Liver (tissue), 9 donors: ENCODE results near the gene CFAP61. TPM values are rescaled to one million over a fixed set of nuclear protein-coding genes. Genes with fewer than 3 reads are reported as not detected.

Experiments
- DNase-seq: peaks from one replicate; pipeline ENCODE4 v3.0.0-alpha.2; 2017; ENCODE audit warnings: low spot score
- H3K27ac ChIP-seq, 2 donors: one replicate each; pipeline ENCODE4 v1.7.0; 2013; ENCODE audit warnings: inconsistent platforms in 2 of 2, low read length in 2 of 2, control low read depth in 1 of 2, low read depth in 1 of 2, mild to moderate bottlenecking in 1 of 2
- H3K27me3 ChIP-seq, 4 donors: one replicate each; pipeline versions ENCODE4 v1.6.1 to v1.7.0; 2013; ENCODE audit warnings: low read length in 3 of 4, inconsistent platforms in 1 of 4, mild to moderate bottlenecking in 1 of 4, moderate library complexity in 1 of 4; ENCODE audit not compliant: control insufficient read depth in 4 of 4, insufficient read depth in 4 of 4
- H3K36me3 ChIP-seq, 4 donors: one replicate each; pipeline versions ENCODE4 v1.6.1 to v1.7.0; 2013; ENCODE audit warnings: low read length in 3 of 4, mild to moderate bottlenecking in 3 of 4, low read depth in 1 of 4, moderate library complexity in 1 of 4; ENCODE audit not compliant: control insufficient read depth in 4 of 4, insufficient read depth in 3 of 4
- H3K4me1 ChIP-seq, 4 donors: one replicate each; pipeline versions ENCODE4 v1.6.1 to v1.7.0; 2013; ENCODE audit warnings: low read length in 3 of 4, mild to moderate bottlenecking in 3 of 4, moderate library complexity in 1 of 4; ENCODE audit not compliant: control insufficient read depth in 4 of 4, insufficient read depth in 4 of 4
- H3K4me3 ChIP-seq, 3 donors: one replicate each; pipeline versions ENCODE4 v1.6.1 to v1.7.0; 2013; ENCODE audit warnings: low read length in 3 of 3, control low read depth in 1 of 3, low read depth in 1 of 3, mild to moderate bottlenecking in 1 of 3
- H3K9ac ChIP-seq, 2 donors: one replicate each; pipeline ENCODE4 v1.7.0; 2013; ENCODE audit warnings: low read length in 2 of 2, mild to moderate bottlenecking in 2 of 2, moderate library complexity in 2 of 2, control low read depth in 1 of 2, low read depth in 1 of 2
- H3K9me3 ChIP-seq, 4 donors: one replicate each; pipeline versions ENCODE4 v1.6.1 to v1.7.0; 2013; ENCODE audit warnings: low read length in 3 of 4; ENCODE audit not compliant: control insufficient read depth in 4 of 4
- EGR1 ChIP-seq, 2 donors: IDR thresholded peaks; 2 replicates each; pipeline ENCODE4 v1.6.1; 2016 to 2018; ENCODE audit warnings: antibody characterized with exemption in 2 of 2, low read depth in 2 of 2
- FOXA1 ChIP-seq: IDR thresholded peaks from 2 replicates; pipeline ENCODE4 v1.6.1; 2016; ENCODE audit warnings: antibody characterized with exemption
- FOXA2 ChIP-seq: IDR thresholded peaks from 2 replicates; pipeline ENCODE4 v1.6.1; 2016; ENCODE audit warnings: antibody characterized with exemption
- GABPA ChIP-seq, 2 donors: IDR thresholded peaks in 1 of 2; conservative IDR thresholded peaks in 1 of 2; 2 replicates each; pipeline ENCODE4 v1.6.1; 2016; ENCODE audit warnings: antibody characterized with exemption in 2 of 2, mild to moderate bottlenecking in 1 of 2, moderate library complexity in 1 of 2
- HNF4A ChIP-seq, 2 donors: conservative IDR thresholded peaks; 2 replicates each; pipeline ENCODE4 v1.6.1; 2016; ENCODE audit warnings: antibody characterized with exemption in 2 of 2, mild to moderate bottlenecking in 2 of 2
- JUND ChIP-seq, 2 donors: IDR thresholded peaks; 2 replicates each; pipeline ENCODE4 v1.6.1; 2016; ENCODE audit warnings: antibody characterized with exemption in 2 of 2
- RAD21 ChIP-seq, 2 donors: IDR thresholded peaks; 2 replicates each; pipeline ENCODE4 v1.6.1; 2016; ENCODE audit warnings: antibody characterized with exemption in 2 of 2, mild to moderate bottlenecking in 2 of 2
- RXRA ChIP-seq, 2 donors: IDR thresholded peaks; 2 replicates each; pipeline ENCODE4 v1.6.1; 2017 to 2018; ENCODE audit warnings: antibody characterized with exemption in 2 of 2, mild to moderate bottlenecking in 1 of 2
- SP1 ChIP-seq: IDR thresholded peaks from 2 replicates; pipeline ENCODE4 v1.6.1; 2018; ENCODE audit warnings: antibody characterized with exemption, mild to moderate bottlenecking
- TAF1 ChIP-seq: conservative IDR thresholded peaks from 2 replicates; pipeline ENCODE4 v1.6.1; 2016; ENCODE audit warnings: antibody characterized with exemption, mild to moderate bottlenecking
- WGBS: extraction: QIAGEN DNeasy Blood & Tissue Kit; methylation state at CpG from one replicate; pipeline ENCODE4 v1.1.7; 2013; 5-methylcytosine and 5-hydroxymethylcytosine counted together
- polyA plus RNA-seq, 2 donors: library from polyadenylated mRNA; stranded (reverse) in 1 of 2; unstranded in 1 of 2; fragments of 200-250 nt in 1 of 2; fragments of >200 nt in 1 of 2; fragmentation: Nextera tagmentation in 1 of 2; extraction: Ambion mirVana in 1 of 2; gene quantifications; one replicate each; pipeline versions ENCODE4 v1.2.1 to v1.2.3, GENCODE V29; 2013 to 2015
- total RNA-seq, 2 donors: library from RNA; depleted of rRNA; stranded (reverse); fragments of >200 nt; gene quantifications; one replicate each; pipeline ENCODE4 v1.2.3, GENCODE V29; 2014
- TF ChIP-seq, protein P1 (sequence below): IDR thresholded peaks from 2 replicates; pipeline ENCODE4 v1.6.1; 2016; ENCODE audit warnings: antibody characterized with exemption
- TF ChIP-seq, protein P2 (sequence below): IDR thresholded peaks from 2 replicates; pipeline ENCODE4 v1.6.1; 2016; ENCODE audit warnings: antibody characterized with exemption
- TF ChIP-seq, protein P3 (sequence below): IDR thresholded peaks from 2 replicates; pipeline ENCODE4 v1.6.1; 2016; ENCODE audit warnings: antibody characterized with exemption, mild to moderate bottlenecking
- TF ChIP-seq, protein P4 (sequence below): IDR thresholded peaks from 2 replicates; pipeline ENCODE4 v1.6.1; 2016; ENCODE audit warnings: antibody characterized with exemption
- donor health status: healthy.
- donor health status: healthy.
- donor health status: healthy.
- donor health status: healthy.
- donor health status: healthy.

CFAP61 gene
- total and polyA plus RNA-seq, 4 donors: 0.05 TPM; not detected in 3

DNA sequence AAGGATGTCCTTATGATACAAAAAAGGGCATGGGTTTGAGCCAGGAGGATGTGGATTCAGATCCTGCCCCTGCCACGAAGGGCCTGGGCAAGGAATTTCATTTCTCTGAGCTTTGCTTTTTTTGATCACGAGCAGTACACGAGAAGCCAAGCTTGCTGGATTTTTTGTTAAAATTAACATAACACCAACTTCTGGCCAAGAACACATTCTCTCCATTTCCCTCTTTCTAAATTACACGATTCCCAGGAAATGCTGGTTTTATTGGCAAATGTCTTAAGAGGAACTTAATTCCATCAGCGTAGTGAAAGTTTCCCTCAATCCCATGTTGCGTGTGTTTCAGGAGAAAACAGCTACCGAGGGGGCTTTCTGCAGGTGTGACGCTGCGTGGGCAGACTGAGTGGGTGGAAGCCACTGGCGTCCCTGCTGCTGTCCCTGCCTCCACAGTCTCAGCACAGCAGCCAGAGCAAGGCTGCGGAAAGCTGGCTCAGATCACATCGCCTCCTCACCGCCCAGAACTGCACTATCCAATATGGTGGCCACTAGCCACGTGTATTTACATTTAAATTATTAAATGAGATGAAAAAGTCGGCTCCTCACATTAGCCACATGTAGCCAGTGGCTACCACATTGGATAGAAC lies 194.8 kb downstream of the CFAP61 start:
- H3K27ac ChIP-seq: no peak overlapping the region
- no peak for DNase-seq
- no peaks in the 10 kb centered on the region for H3K9me3 ChIP-seq
- no peak overlapping the region for H3K4me3 ChIP-seq
- TF ChIP-seq FOXA2: no peak
- TF ChIP-seq SP1: no peak
- TF ChIP-seq, protein P1, sequence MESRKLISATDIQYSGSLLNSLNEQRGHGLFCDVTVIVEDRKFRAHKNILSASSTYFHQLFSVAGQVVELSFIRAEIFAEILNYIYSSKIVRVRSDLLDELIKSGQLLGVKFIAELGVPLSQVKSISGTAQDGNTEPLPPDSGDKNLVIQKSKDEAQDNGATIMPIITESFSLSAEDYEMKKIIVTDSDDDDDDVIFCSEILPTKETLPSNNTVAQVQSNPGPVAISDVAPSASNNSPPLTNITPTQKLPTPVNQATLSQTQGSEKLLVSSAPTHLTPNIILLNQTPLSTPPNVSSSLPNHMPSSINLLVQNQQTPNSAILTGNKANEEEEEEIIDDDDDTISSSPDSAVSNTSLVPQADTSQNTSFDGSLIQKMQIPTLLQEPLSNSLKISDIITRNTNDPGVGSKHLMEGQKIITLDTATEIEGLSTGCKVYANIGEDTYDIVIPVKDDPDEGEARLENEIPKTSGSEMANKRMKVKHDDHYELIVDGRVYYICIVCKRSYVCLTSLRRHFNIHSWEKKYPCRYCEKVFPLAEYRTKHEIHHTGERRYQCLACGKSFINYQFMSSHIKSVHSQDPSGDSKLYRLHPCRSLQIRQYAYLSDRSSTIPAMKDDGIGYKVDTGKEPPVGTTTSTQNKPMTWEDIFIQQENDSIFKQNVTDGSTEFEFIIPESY: no peak
- TF ChIP-seq, protein P2, sequence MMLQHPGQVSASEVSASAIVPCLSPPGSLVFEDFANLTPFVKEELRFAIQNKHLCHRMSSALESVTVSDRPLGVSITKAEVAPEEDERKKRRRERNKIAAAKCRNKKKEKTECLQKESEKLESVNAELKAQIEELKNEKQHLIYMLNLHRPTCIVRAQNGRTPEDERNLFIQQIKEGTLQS: no peak
- TF ChIP-seq, protein P3, sequence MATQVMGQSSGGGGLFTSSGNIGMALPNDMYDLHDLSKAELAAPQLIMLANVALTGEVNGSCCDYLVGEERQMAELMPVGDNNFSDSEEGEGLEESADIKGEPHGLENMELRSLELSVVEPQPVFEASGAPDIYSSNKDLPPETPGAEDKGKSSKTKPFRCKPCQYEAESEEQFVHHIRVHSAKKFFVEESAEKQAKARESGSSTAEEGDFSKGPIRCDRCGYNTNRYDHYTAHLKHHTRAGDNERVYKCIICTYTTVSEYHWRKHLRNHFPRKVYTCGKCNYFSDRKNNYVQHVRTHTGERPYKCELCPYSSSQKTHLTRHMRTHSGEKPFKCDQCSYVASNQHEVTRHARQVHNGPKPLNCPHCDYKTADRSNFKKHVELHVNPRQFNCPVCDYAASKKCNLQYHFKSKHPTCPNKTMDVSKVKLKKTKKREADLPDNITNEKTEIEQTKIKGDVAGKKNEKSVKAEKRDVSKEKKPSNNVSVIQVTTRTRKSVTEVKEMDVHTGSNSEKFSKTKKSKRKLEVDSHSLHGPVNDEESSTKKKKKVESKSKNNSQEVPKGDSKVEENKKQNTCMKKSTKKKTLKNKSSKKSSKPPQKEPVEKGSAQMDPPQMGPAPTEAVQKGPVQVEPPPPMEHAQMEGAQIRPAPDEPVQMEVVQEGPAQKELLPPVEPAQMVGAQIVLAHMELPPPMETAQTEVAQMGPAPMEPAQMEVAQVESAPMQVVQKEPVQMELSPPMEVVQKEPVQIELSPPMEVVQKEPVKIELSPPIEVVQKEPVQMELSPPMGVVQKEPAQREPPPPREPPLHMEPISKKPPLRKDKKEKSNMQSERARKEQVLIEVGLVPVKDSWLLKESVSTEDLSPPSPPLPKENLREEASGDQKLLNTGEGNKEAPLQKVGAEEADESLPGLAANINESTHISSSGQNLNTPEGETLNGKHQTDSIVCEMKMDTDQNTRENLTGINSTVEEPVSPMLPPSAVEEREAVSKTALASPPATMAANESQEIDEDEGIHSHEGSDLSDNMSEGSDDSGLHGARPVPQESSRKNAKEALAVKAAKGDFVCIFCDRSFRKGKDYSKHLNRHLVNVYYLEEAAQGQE: no peak
- no peak for TF ChIP-seq EGR1 (IDR thresholded peaks at IDR 0.05; ENCODE audit: low read depth in 2 of 2)
- H3K27me3 ChIP-seq: peaks cover 0 to 8% (median 0%) of the 10 kb centered on the region in 4 donors
- no peaks in the 10 kb centered on the region for H3K36me3 ChIP-seq
- WGBS: 77% methylated on average over 15 of the region's 15 CpGs
- no peaks in the 10 kb centered on the region for H3K4me1 ChIP-seq
- no peak overlapping the region for H3K9ac ChIP-seq

DNA sequence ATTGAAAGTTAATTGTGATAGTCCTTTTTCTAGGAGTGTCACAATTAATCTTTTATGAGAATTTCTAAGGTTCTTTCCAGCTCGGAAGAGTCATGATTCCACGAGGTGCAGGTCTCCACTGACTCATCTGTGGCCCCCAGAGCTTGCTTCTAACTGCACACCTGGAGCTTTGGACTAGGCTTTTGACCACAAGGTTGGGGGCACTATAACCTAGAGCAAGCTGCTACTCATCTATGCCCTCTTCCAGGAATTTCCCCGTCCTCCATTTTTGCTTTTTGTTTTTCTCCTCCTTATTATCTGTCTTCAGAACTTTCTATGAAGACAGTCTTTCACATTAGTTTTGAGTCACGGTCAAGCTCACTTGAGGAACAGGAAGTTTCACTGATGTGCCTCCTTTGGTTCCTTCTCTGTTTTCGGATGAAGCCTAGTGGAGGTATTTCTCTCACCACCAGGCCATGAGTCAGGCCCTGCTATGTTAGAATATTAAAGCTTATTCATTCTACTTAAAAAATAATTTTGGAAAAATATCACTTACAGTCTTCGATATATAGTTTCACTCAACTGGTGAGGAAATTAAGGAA lies 196.4 kb downstream of the CFAP61 start:
- Histone ChIP-seq H3K4me1 (no peaks in the 10 kb centered on the region), H3K27ac (no peak overlapping the region), H3K4me3 (no peak overlapping the region), H3K27me3 (peaks cover 0 to 8% (median 0%) of the 10 kb centered on the region in 4 donors), H3K36me3 (no peaks in the 10 kb centered on the region), H3K9me3 (no peaks in the 10 kb centered on the region), H3K9ac (no peak overlapping the region)
- WGBS: 83% methylated on average over 6 of the region's 6 CpGs
- DNase-seq: no peak
- TF ChIP-seq TAF1 (no peak), RAD21 (IDR thresholded peaks at IDR 0.05) (no peak), RXRA (IDR thresholded peaks at IDR 0.05) (no peak), FOXA1 (no peak), GABPA (IDR thresholded peaks at IDR 0.05 in 1 of 2, conservative IDR thresholded peaks at IDR 0.05 in 1 of 2) (no peak)

DNA sequence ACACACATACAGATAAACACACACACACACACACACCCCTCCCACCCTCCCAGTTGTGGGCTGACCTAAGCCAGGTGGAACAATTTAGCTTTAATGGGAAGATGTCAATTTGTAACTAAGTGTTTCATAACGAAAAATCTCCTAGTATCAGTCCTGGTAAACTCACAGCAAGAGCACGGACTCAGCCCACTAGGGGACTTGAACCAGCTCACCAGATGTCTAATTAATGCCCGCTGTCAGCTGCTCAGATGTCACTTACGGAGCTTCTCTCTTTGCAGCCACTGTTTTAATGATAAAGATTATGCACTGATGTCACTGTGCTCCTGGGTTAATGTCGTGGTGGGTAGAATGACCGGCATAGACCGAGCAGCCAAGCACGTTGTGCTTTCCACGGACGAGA lies 199.0 kb downstream of the CFAP61 start:
- Histone ChIP-seq H3K4me1 (no peaks in the 10 kb centered on the region), H3K4me3 (no peak overlapping the region), H3K36me3 (no peaks in the 10 kb centered on the region), H3K9me3 (no peaks in the 10 kb centered on the region), H3K9ac (no peak overlapping the region), H3K27ac (no peak overlapping the region), H3K27me3 (peaks cover 0 to 7% (median 0%) of the 10 kb centered on the region in 4 donors)
- TF ChIP-seq JUND (IDR thresholded peaks at IDR 0.05) (no peak), TAF1 (no peak), FOXA2 (no peak), HNF4A (conservative IDR thresholded peaks at IDR 0.05) (no peak), GABPA (IDR thresholded peaks at IDR 0.05 in 1 of 2, conservative IDR thresholded peaks at IDR 0.05 in 1 of 2) (no peak), FOXA1 (no peak)
- TF ChIP-seq, protein P4, sequence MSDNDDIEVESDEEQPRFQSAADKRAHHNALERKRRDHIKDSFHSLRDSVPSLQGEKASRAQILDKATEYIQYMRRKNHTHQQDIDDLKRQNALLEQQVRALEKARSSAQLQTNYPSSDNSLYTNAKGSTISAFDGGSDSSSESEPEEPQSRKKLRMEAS: no peak
- TF ChIP-seq, protein P2: no peak
- DNase-seq: no peak
- WGBS: 83% methylated on average over 10 of the region's 10 CpGs
